H9 (cell line): ENCODE results near the gene PLPPR5. TPM values are rescaled to one million over a fixed set of nuclear protein-coding genes. Genes with fewer than 3 reads are reported as not detected.

Experiments
- DNase-seq: peaks from one replicate; pipeline ENCODE4 v3.0.0-alpha.2; 2017
- H2AFZ ChIP-seq: one replicate; pipeline ENCODE4 v1.6.1; 2013; ENCODE audit warnings: mild to moderate bottlenecking, low read length, control low read depth, moderate library complexity
- H2AK5ac ChIP-seq: 2 replicates; pipeline ENCODE4 v1.6.1; 2013; ENCODE audit warnings: low read length, control low read depth, mixed read lengths; ENCODE audit not compliant: insufficient read length
- H2BK120ac ChIP-seq: one replicate; pipeline ENCODE4 v1.6.1; 2013; ENCODE audit warnings: low read depth, mild to moderate bottlenecking, low read length, control low read depth, inconsistent platforms; ENCODE audit not compliant: poor library complexity, severe bottlenecking
- H2BK12ac ChIP-seq: 2 replicates; pipeline ENCODE4 v1.6.1; 2013; ENCODE audit warnings: low read length, control low read depth, mixed read lengths, low read depth; ENCODE audit not compliant: insufficient read length
- H2BK15ac ChIP-seq: 2 replicates; pipeline ENCODE4 v1.6.1; 2013; ENCODE audit warnings: low read depth, low read length, control low read depth
- H2BK20ac ChIP-seq: one replicate; pipeline ENCODE4 v1.6.1; 2013; ENCODE audit warnings: low read depth, mild to moderate bottlenecking, low read length, control low read depth, inconsistent platforms; ENCODE audit not compliant: poor library complexity, severe bottlenecking
- H2BK5ac ChIP-seq: 2 replicates; pipeline ENCODE4 v1.6.1; 2013; ENCODE audit warnings: low read length, control low read depth, mixed read lengths; ENCODE audit not compliant: insufficient read length
- H3K14ac ChIP-seq: 2 replicates; pipeline ENCODE4 v1.6.1; 2013; ENCODE audit warnings: low read length, control low read depth; ENCODE audit not compliant: insufficient read depth
- H3K18ac ChIP-seq: 2 replicates; pipeline ENCODE4 v1.6.1; 2013; ENCODE audit warnings: low read depth, mild to moderate bottlenecking, mixed read lengths, low read length, control low read depth; ENCODE audit not compliant: insufficient read length
- H3K23ac ChIP-seq: 2 replicates; pipeline ENCODE4 v1.6.1; 2013; ENCODE audit warnings: low read length, control low read depth, mixed read lengths, low read depth; ENCODE audit not compliant: insufficient read length
- H3K23me2 ChIP-seq: 2 replicates; pipeline ENCODE4 v1.6.1; 2013; ENCODE audit warnings: low read depth, mild to moderate bottlenecking, mixed read lengths, low read length, control low read depth; ENCODE audit not compliant: insufficient read length, poor library complexity, severe bottlenecking
- H3K27ac ChIP-seq: 2 replicates; pipeline ENCODE4 v1.5.1; 2013; ENCODE audit warnings: low read length, control low read depth, mixed read lengths, low read depth; ENCODE audit not compliant: insufficient read length
- H3K27me3 ChIP-seq: 2 replicates; pipeline ENCODE4 v1.6.1; 2013; ENCODE audit warnings: low read length, control low read depth, inconsistent platforms; ENCODE audit not compliant: insufficient read depth
- H3K4ac ChIP-seq: 2 replicates; pipeline ENCODE4 v1.6.1; 2013; ENCODE audit warnings: low read depth, mild to moderate bottlenecking, control low read depth, inconsistent platforms, low read length, moderate library complexity
- H3K4me1 ChIP-seq: 2 replicates; pipeline ENCODE4 v1.6.1; 2013; ENCODE audit warnings: low read length, control low read depth, inconsistent platforms; ENCODE audit not compliant: insufficient read depth
- H3K4me2 ChIP-seq: 2 replicates; pipeline ENCODE4 v1.6.1; 2013; ENCODE audit warnings: low read length, control low read depth, mixed read lengths; ENCODE audit not compliant: insufficient read length, insufficient read depth
- H3K56ac ChIP-seq: 2 replicates; pipeline ENCODE4 v1.6.1; 2013; ENCODE audit warnings: low read depth, mild to moderate bottlenecking, mixed read lengths, low read length, control low read depth; ENCODE audit not compliant: insufficient read length
- H3K79me1 ChIP-seq: 2 replicates; pipeline ENCODE4 v1.6.1; 2013; ENCODE audit warnings: low read depth, mild to moderate bottlenecking, moderate library complexity, low read length, control low read depth, inconsistent platforms; ENCODE audit not compliant: insufficient read depth, poor library complexity, severe bottlenecking
- H3K79me2 ChIP-seq: 2 replicates; pipeline ENCODE4 v1.6.1; 2013; ENCODE audit warnings: low read length, control low read depth, inconsistent platforms; ENCODE audit not compliant: insufficient read depth
- H3K9ac ChIP-seq: 2 replicates; pipeline ENCODE4 v1.6.1; 2013; ENCODE audit warnings: low read length, control low read depth, mixed read lengths; ENCODE audit not compliant: insufficient read length; ENCODE audit errors: extremely low read depth
- H3K9me3 ChIP-seq: one replicate; pipeline ENCODE4 v1.6.1; 2013; ENCODE audit warnings: low read depth, low read length, inconsistent platforms; ENCODE audit not compliant: control insufficient read depth
- H3T11ph ChIP-seq: one replicate; pipeline ENCODE4 v1.6.1; 2013; ENCODE audit warnings: mild to moderate bottlenecking, low read length, control low read depth, inconsistent platforms
- H4K20me1 ChIP-seq: one replicate; pipeline ENCODE4 v1.6.1; 2013; ENCODE audit not compliant: control insufficient read depth, insufficient read length, insufficient read depth
- H4K5ac ChIP-seq: 2 replicates; pipeline ENCODE4 v1.6.1; 2013; ENCODE audit warnings: low read depth, mild to moderate bottlenecking, mixed read lengths, low read length, control low read depth; ENCODE audit not compliant: insufficient read length
- H4K8ac ChIP-seq: replicated peaks from 2 replicates; pipeline ENCODE4 v1.6.1; 2013; ENCODE audit warnings: low read length, control low read depth, mixed read lengths, low read depth; ENCODE audit not compliant: insufficient read length
- H4K91ac ChIP-seq: 2 replicates; pipeline ENCODE4 v1.6.1; 2013; ENCODE audit warnings: low read depth, mild to moderate bottlenecking, moderate library complexity, mixed read lengths, low read length, control low read depth; ENCODE audit not compliant: insufficient read length
- H3K27ac Mint-ChIP-seq, 3 experiments: 2 replicates in 2 of 3; 3 replicates in 1 of 3; pipeline ENCODE4 v1.8.0; 2020 to 2021; ENCODE audit warnings: mixed read lengths in 3 of 3, mild to moderate bottlenecking in 1 of 3, moderate library complexity in 1 of 3
- H3K27me3 Mint-ChIP-seq: 2 replicates; pipeline ENCODE4 v1.8.0; 2021; ENCODE audit warnings: low read depth, mild to moderate bottlenecking, moderate library complexity, mixed read lengths
- H3K36me3 Mint-ChIP-seq, 3 experiments: 2 replicates in 2 of 3; 3 replicates in 1 of 3; pipeline ENCODE4 v1.8.0; 2020 to 2021; ENCODE audit warnings: low read depth in 3 of 3, mixed read lengths in 3 of 3; ENCODE audit not compliant: insufficient read depth in 1 of 3
- H3K4me1 Mint-ChIP-seq, 2 experiments: 2 replicates each; pipeline ENCODE4 v1.8.0; 2020; ENCODE audit warnings: mixed read lengths in 2 of 2
- H3K4me3 Mint-ChIP-seq, 2 experiments: 2 replicates in 1 of 2; 3 replicates in 1 of 2; pipeline ENCODE4 v1.8.0; 2020 to 2021; ENCODE audit warnings: mild to moderate bottlenecking in 2 of 2, mixed read lengths in 2 of 2, moderate library complexity in 1 of 2
- H3K9me3 Mint-ChIP-seq, 2 experiments: 2 replicates in 1 of 2; 3 replicates in 1 of 2; pipeline ENCODE4 v1.8.0; 2020; ENCODE audit warnings: mild to moderate bottlenecking in 2 of 2, mixed read lengths in 2 of 2, moderate library complexity in 1 of 2
- WGBS: extraction: QIAGEN DNeasy Blood & Tissue Kit; methylation state at CpG from one replicate; pipeline ENCODE4 v1.1.7; 2013; ENCODE audit warnings: missing lambda C conversion rate, low lambda C conversion rate, mixed read lengths; ENCODE audit not compliant: insufficient read length; ENCODE audit errors: extremely low coverage; 5-methylcytosine and 5-hydroxymethylcytosine counted together
- total RNA-seq: library from RNA; stranded (reverse); gene quantifications from 2 replicates; pipeline ENCODE4 v1.2.1, GENCODE V29; 2021
- TF ChIP-seq, protein P1 (sequence below): fragments of 200-600 bp; sonication (generic); conservative IDR thresholded peaks from 3 replicates; pipeline ENCODE4 v1.8.0; 2021; ENCODE audit warnings: antibody characterized with exemption, mild to moderate bottlenecking

Gene PLPPR5
- total RNA-seq, 1 experiment from 2014 or later, result 1.4 TPM

GRCh38 chr1:98969798-98970490, 34.7 kb downstream of the PLPPR5 start:
- no peaks in the 10 kb centered on the region for H4K20me1 ChIP-seq
- no peak overlapping the region for H3K27ac Mint-ChIP-seq

More at GRCh38 chr1:98969798-98970490, 34.7 kb downstream of the PLPPR5 start:
- no peak overlapping the region for H3K9ac ChIP-seq
- H3K4me1 ChIP-seq, result no peaks in the 10 kb centered on the region; the same call in 1 of the 2 replicates
- no peak overlapping the region for H3T11ph ChIP-seq
- no peak overlapping the region for H2AFZ ChIP-seq
- no peak overlapping the region for H2AK5ac ChIP-seq
- H4K8ac ChIP-seq, result no peak overlapping the region
- no peak overlapping the region for H3K23ac ChIP-seq
- no peaks in the 10 kb centered on the region for H3K79me1 ChIP-seq
- no peaks in the 10 kb centered on the region for H3K23me2 ChIP-seq
- WGBS, result no CpG with 5 or more reads among the region's 1 CpG
- Mint-ChIP-seq H3K4me1 (peaks cover 25 to 40% of the 10 kb centered on the region in 2 experiments), H3K36me3 (no peaks in the 10 kb centered on the region; a peak in 1 of 7 replicates), H3K9me3 (no peaks in the 10 kb centered on the region), H3K4me3 (no peak overlapping the region), H3K27me3 (no peaks in the 10 kb centered on the region)
- H3K56ac ChIP-seq, result no peak overlapping the region
- H2BK120ac ChIP-seq, result no peak overlapping the region
- H3K4ac ChIP-seq, result no peak overlapping the region
- no peak overlapping the region for H4K5ac ChIP-seq
- no peak overlapping the region for H3K4me2 ChIP-seq
- TF ChIP-seq, protein P1, sequence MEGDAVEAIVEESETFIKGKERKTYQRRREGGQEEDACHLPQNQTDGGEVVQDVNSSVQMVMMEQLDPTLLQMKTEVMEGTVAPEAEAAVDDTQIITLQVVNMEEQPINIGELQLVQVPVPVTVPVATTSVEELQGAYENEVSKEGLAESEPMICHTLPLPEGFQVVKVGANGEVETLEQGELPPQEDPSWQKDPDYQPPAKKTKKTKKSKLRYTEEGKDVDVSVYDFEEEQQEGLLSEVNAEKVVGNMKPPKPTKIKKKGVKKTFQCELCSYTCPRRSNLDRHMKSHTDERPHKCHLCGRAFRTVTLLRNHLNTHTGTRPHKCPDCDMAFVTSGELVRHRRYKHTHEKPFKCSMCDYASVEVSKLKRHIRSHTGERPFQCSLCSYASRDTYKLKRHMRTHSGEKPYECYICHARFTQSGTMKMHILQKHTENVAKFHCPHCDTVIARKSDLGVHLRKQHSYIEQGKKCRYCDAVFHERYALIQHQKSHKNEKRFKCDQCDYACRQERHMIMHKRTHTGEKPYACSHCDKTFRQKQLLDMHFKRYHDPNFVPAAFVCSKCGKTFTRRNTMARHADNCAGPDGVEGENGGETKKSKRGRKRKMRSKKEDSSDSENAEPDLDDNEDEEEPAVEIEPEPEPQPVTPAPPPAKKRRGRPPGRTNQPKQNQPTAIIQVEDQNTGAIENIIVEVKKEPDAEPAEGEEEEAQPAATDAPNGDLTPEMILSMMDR, result no peak
- H3K79me2 ChIP-seq, result no peaks in the 10 kb centered on the region
- H2BK12ac ChIP-seq, result no peak overlapping the region
- no peaks in the 10 kb centered on the region for H3K27me3 ChIP-seq
- H3K14ac ChIP-seq, result no peak overlapping the region
- H2BK15ac ChIP-seq, result no peak overlapping the region
- H2BK5ac ChIP-seq, result no peak overlapping the region
- H2BK20ac ChIP-seq, result no peak overlapping the region
- H3K27ac ChIP-seq, result no peak overlapping the region
- H3K18ac ChIP-seq, result no peak overlapping the region
- H3K9me3 ChIP-seq, result no peaks in the 10 kb centered on the region
- H4K91ac ChIP-seq, result no peak overlapping the region
- DNase-seq, result no peak
